ENCODE data around the gene PIK3R4. TPM values are rescaled to one million over a fixed set of nuclear protein-coding genes. Genes with fewer than 3 reads are reported as not detected.

The PIK3R4 gene
- polyA plus RNA-seq (2012; rRNA removed): 27.2 and 27.9 TPM in 2 replicates
- 22.1 and 25.3 TPM in 2 replicates for polyA plus RNA-seq (2012; cell fraction: cytosol; rRNA removed)
- 30.6 and 53.1 TPM in 2 replicates for polyA plus RNA-seq (2012; cell fraction: nucleus; rRNA removed)

DNA sequence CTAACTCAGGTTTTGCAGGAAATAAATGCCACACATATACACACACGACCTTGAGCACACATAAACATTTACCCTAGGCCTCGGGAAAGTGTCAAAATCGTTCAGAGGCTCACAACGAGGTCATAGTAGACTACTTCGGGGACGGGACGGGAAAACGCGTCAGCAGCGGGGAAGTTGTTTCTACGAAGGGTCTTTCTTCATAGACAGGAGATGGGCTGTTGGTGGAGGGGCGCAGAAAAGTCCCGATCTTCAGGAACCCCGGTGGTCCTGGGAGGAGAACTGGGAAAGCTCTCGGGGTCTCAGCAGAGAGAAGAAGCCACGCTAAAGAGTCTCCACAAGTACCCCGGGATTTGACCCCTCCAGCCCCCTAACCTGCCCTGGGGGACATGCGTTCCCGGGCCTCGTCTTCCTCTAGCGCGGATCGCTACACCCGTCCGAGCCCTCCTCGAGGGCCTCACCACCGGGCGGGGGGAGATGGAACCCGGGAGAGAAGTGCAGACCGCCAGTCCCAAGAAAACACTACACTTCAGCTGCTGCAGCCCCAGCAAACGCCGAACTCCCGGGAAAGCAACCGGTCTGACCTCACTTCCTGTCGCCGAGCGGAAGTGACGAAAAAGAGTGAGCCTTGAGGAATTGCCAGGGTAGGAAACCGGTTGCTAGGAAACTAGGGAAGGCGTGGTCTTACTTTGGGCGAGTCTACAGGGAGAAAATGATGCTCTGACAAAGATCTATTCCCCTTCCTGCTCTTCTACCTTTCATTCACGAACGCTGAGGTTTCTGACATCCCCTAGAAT lies at the start of gene PIK3R4:
Gene PIK3R4 (minus strand): TSS at position 584 of the 794 bp plus-strand sequence. CDS start 1,611 bp downstream, outside the sequence.
- H3K9me3 ChIP-seq: no peaks in the 10 kb centered on the region
- peak within 1 kb of the TSS; percentile 96 for H3K4me2 ChIP-seq
- peak within 1 kb of the TSS; percentile 97 to 99 for H3K4me3 ChIP-seq (ENCODE audit: low read depth in 2 of 2, low read length in 1 of 2)
- H2AFZ ChIP-seq (ENCODE audit: low read depth): peak within 1 kb of the TSS; percentile 98
- CTCF ChIA-PET: interaction anchor here (1.7 to 2.9 kb wide), 2 partner anchors 14 to 147 kb away, joined by 5 to 10 read pairs; partner anchors contain the start of gene ATP2C1
- H3K36me3 ChIP-seq (replicated peaks in 1 of 2; ENCODE audit: control insufficient read depth in 1 of 2, insufficient read depth in 2 of 2, low read length in 1 of 2): peaks cover 0 to 18% of the 10 kb centered on the region in 2 experiments
- H3K27me3 ChIP-seq (ENCODE audit: insufficient read depth): no peaks in the 10 kb centered on the region
- H4K20me1 ChIP-seq (ENCODE audit: insufficient read depth): no peaks in the 10 kb centered on the region
- peak; percentile 83 for TF ChIP-seq POLR2AphosphoS5 (IDR thresholded peaks at IDR 0.05; ENCODE audit: low read depth, low read length)
- TF ChIP-seq NFIC (IDR thresholded peaks at IDR 0.05; ENCODE audit: borderline replicate concordance): peak; percentile 25; the same call in 1 of the 2 replicates
- no peak for TF ChIP-seq FOXM1 (IDR thresholded peaks at IDR 0.05; ENCODE audit: low read depth)
- TF ChIP-seq SIN3A (IDR thresholded peaks at IDR 0.05; ENCODE audit: borderline replicate concordance, low read depth, low read length): peak; percentile 63; the same call in 1 of the 2 replicates
- TF ChIP-seq ELF1 (IDR thresholded peaks at IDR 0.05): peak; percentile 42; the same call in 1 of the 2 replicates
- TF ChIP-seq TCF12 (IDR thresholded peaks at IDR 0.05): no peak
- TF ChIP-seq TEAD4 (IDR thresholded peaks at IDR 0.05; ENCODE audit: borderline replicate concordance, insufficient read depth): no peak
- no peak for TF ChIP-seq USF2 (IDR thresholded peaks at IDR 0.05; ENCODE audit: borderline replicate concordance, low read depth, low read length)
- TF ChIP-seq CHD2 (IDR thresholded peaks at IDR 0.05; ENCODE audit: low read length, partially characterized antibody): peak; percentile 71
- TF ChIP-seq TAF1 (IDR thresholded peaks at IDR 0.05; ENCODE audit: borderline replicate concordance, low read depth, low read length): peak; percentile 57; the same call in 1 of the 2 replicates
- TF ChIP-seq, protein P1, sequence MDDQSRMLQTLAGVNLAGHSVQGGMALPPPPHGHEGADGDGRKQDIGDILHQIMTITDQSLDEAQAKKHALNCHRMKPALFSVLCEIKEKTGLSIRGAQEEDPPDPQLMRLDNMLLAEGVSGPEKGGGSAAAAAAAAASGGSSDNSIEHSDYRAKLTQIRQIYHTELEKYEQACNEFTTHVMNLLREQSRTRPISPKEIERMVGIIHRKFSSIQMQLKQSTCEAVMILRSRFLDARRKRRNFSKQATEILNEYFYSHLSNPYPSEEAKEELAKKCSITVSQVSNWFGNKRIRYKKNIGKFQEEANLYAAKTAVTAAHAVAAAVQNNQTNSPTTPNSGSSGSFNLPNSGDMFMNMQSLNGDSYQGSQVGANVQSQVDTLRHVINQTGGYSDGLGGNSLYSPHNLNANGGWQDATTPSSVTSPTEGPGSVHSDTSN (IDR thresholded peaks at IDR 0.05): 0 out of 2 replicates have a peak, but pooled peaks have one; percentile 6
- TF ChIP-seq GABPA (IDR thresholded peaks at IDR 0.05; ENCODE audit: low read depth): peak; percentile 98
- TF ChIP-seq MXI1 (IDR thresholded peaks at IDR 0.05; ENCODE audit: low read depth, low read length): peak; percentile 80; the same call in 1 of the 2 replicates
- 0% methylated on average over 29 of the region's 43 CpGs for WGBS (ENCODE audit: low lambda C conversion rate)
- H3F3A ChIP-seq (replicated peaks; ENCODE audit: insufficient read depth): peaks cover 12% of the 10 kb centered on the region
- H3K79me2 ChIP-seq (ENCODE audit: insufficient read depth): peaks cover 52% of the 10 kb centered on the region
- peaks cover 11 to 19% of the 10 kb centered on the region in 2 experiments; a peak in 3 of 4 replicates for H3K4me1 ChIP-seq (ENCODE audit: control insufficient read depth in 1 of 2, insufficient read depth in 2 of 2, low read depth in 1 of 2, low read length in 1 of 2)
- peak within 1 kb of the TSS; percentile 75 to 80 for H3K27ac ChIP-seq (ENCODE audit: low read depth in 2 of 2, low read length in 1 of 2)
- peak within 1 kb of the TSS; percentile 90 for H3K9ac ChIP-seq
- POLR2A ChIA-PET: interaction anchor here (1.3 kb wide), 1 partner anchor 147 kb away, joined by 5 read pairs; the partner anchor contains the start of gene ATP2C1
- no peaks in the 10 kb centered on the region for H3K9me2 ChIP-seq
- DNase-seq: peak; percentile 91

DNA sequence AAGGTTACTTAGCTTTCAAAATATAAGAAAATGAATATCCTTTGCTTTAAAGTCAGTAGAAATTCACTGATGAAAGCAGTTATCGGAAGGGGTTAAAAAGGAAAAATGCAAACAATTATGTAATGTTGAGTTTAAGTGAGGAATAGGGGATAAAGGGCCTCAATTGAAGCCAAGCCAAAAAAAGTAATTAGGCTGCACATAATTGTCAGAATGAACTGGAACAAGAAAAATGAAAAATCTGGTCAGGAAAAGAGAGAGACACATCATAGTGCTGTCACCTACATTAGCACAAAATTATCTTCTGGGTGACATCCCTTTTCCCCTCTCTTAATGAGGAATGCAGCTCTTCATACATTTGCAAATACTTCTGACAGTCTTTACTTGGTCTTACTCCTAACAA lies 48.8 kb upstream of the PIK3R4 start:
- Histone ChIP-seq H3F3A (replicated peaks; ENCODE audit: insufficient read depth) (no peaks in the 10 kb centered on the region), H3K4me3 (ENCODE audit: low read depth in 2 of 2, low read length in 1 of 2) (no peak overlapping the region), H3K9me2 (no peaks in the 10 kb centered on the region), H3K4me2 (no peak overlapping the region), H3K79me2 (ENCODE audit: insufficient read depth) (no peaks in the 10 kb centered on the region), H3K9ac (no peak overlapping the region), H3K9me3 (no peaks in the 10 kb centered on the region), H3K27ac (ENCODE audit: low read depth in 2 of 2, low read length in 1 of 2) (no peak overlapping the region), H3K4me1 (ENCODE audit: control insufficient read depth in 1 of 2, insufficient read depth in 2 of 2, low read depth in 1 of 2, low read length in 1 of 2) (no peaks in the 10 kb centered on the region), H2AFZ (ENCODE audit: low read depth) (no peak overlapping the region), H3K36me3 (replicated peaks in 1 of 2; ENCODE audit: control insufficient read depth in 1 of 2, insufficient read depth in 2 of 2, low read length in 1 of 2) (no peaks in the 10 kb centered on the region), H3K27me3 (ENCODE audit: insufficient read depth) (no peaks in the 10 kb centered on the region), H4K20me1 (ENCODE audit: insufficient read depth) (no peaks in the 10 kb centered on the region)
- TF ChIP-seq GATA2 (CRISPR knock-in tag; IDR thresholded peaks at IDR 0.05) (no peak), FOXJ3 (CRISPR knock-in tag; IDR thresholded peaks at IDR 0.05) (no peak), MXI1 (IDR thresholded peaks at IDR 0.05; ENCODE audit: low read depth, low read length) (no peak), RAD21 (IDR thresholded peaks at IDR 0.05; ENCODE audit: low read length) (no peak), GABPA (IDR thresholded peaks at IDR 0.05; ENCODE audit: low read depth) (no peak), RCOR1 (IDR thresholded peaks at IDR 0.05; ENCODE audit: low read length) (no peak), USF2 (IDR thresholded peaks at IDR 0.05; ENCODE audit: borderline replicate concordance, low read depth, low read length) (no peak), TAF1 (IDR thresholded peaks at IDR 0.05; ENCODE audit: borderline replicate concordance, low read depth, low read length) (no peak), SMC3 (IDR thresholded peaks at IDR 0.05; ENCODE audit: low read depth, low read length) (no peak)
- TF ChIP-seq, protein P2, sequence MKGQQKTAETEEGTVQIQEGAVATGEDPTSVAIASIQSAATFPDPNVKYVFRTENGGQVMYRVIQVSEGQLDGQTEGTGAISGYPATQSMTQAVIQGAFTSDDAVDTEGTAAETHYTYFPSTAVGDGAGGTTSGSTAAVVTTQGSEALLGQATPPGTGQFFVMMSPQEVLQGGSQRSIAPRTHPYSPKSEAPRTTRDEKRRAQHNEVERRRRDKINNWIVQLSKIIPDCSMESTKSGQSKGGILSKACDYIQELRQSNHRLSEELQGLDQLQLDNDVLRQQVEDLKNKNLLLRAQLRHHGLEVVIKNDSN (IDR thresholded peaks at IDR 0.05; ENCODE audit: borderline replicate concordance, low read depth): no peak
- TF ChIP-seq, protein P3, sequence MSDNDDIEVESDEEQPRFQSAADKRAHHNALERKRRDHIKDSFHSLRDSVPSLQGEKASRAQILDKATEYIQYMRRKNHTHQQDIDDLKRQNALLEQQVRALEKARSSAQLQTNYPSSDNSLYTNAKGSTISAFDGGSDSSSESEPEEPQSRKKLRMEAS (IDR thresholded peaks at IDR 0.05; ENCODE audit: low read depth): no peak
- ChIA-PET POLR2A (no interaction called here), CTCF (no interaction called here)
- WGBS (ENCODE audit: low lambda C conversion rate): 80% methylated on average over 1 of the region's 1 CpG
- no peak for DNase-seq
